GM12865 (cell line): ENCODE measurements around the gene ZNF865.
"Not testable (repeated sequence)": the region's sequence is repeated elsewhere in the genome, so short reads cannot be mapped to it uniquely, and the experiment has no call there.

Source experiments
- DNase-seq: peaks from one replicate; pipeline ENCODE4 v3.0.0; 2010; ENCODE audit warnings: low read depth
- H3K4me3 ChIP-seq: 2 replicates; pipeline ENCODE4 v1.5.1; 2011; ENCODE audit warnings: mild to moderate bottlenecking, low read depth, low read length, control low read depth
- TF ChIP-seq, protein P1 (sequence below): IDR thresholded peaks from 2 replicates; pipeline ENCODE4 v1.5.1; 2011; ENCODE audit warnings: low read length, control low read depth, low read depth, inconsistent platforms; ENCODE audit not compliant: insufficient read depth; ENCODE audit errors: missing control alignments

ZNF865 gene

GRCh38 chr19:55581823-55582223 is 23.6 kb upstream of the ZNF865 start:
- no peak overlapping the region for H3K4me3 ChIP-seq
- DNase-seq: no peak
- TF ChIP-seq, protein P1, sequence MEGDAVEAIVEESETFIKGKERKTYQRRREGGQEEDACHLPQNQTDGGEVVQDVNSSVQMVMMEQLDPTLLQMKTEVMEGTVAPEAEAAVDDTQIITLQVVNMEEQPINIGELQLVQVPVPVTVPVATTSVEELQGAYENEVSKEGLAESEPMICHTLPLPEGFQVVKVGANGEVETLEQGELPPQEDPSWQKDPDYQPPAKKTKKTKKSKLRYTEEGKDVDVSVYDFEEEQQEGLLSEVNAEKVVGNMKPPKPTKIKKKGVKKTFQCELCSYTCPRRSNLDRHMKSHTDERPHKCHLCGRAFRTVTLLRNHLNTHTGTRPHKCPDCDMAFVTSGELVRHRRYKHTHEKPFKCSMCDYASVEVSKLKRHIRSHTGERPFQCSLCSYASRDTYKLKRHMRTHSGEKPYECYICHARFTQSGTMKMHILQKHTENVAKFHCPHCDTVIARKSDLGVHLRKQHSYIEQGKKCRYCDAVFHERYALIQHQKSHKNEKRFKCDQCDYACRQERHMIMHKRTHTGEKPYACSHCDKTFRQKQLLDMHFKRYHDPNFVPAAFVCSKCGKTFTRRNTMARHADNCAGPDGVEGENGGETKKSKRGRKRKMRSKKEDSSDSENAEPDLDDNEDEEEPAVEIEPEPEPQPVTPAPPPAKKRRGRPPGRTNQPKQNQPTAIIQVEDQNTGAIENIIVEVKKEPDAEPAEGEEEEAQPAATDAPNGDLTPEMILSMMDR: no peak

GRCh38 chr19:55582284-55582683 is 23.2 kb upstream of the ZNF865 start:
- H3K4me3 ChIP-seq: not testable (repeated sequence)

DNA sequence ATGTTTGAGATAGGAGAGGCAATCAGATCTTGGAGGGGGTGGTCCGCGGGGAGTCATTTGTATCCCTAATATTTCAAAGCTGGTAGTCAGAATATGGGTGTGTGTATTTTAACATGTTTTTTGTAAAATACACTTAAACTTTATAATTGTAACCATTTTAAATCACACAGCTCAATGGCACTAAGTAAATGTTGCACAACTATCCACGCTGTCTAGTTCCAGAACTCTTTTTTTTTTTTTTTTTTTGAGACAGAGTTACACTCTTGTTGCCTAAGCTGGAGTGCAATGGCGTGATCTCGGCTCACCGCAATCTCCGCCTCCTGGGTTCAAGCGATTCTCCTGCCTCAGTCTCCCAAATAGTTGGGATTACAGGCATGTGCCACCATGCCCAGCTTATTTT is 21.6 kb upstream of the ZNF865 start:
- not testable (repeated sequence) for DNase-seq, H3K4me3 ChIP-seq

More at GRCh38 chr19:55582284-55582683, 23.2 kb upstream of the ZNF865 start:
- not testable (repeated sequence) for DNase-seq

DNA sequence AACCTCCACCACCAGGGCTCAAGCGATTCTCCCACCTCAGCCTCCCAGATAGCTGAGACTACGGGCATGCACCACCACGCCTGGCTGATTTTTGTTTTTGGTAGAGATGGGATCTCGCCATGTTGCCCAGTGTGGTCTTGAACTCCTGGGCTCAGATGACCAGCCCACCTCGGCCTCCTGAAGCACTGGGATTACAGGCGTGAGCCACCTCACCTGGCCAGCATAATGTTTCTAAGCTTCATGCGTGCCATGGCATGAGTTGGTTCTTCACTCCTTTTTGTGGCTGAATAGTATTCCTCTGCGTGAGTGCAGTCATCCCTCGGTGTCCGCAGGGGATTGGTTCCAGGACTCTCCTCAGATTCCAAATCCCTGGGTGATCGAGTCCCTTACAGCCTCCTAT is 20.6 kb upstream of the ZNF865 start:
- no peak for DNase-seq
- no peak overlapping the region for H3K4me3 ChIP-seq
- TF ChIP-seq, protein P1: no peak

DNA sequence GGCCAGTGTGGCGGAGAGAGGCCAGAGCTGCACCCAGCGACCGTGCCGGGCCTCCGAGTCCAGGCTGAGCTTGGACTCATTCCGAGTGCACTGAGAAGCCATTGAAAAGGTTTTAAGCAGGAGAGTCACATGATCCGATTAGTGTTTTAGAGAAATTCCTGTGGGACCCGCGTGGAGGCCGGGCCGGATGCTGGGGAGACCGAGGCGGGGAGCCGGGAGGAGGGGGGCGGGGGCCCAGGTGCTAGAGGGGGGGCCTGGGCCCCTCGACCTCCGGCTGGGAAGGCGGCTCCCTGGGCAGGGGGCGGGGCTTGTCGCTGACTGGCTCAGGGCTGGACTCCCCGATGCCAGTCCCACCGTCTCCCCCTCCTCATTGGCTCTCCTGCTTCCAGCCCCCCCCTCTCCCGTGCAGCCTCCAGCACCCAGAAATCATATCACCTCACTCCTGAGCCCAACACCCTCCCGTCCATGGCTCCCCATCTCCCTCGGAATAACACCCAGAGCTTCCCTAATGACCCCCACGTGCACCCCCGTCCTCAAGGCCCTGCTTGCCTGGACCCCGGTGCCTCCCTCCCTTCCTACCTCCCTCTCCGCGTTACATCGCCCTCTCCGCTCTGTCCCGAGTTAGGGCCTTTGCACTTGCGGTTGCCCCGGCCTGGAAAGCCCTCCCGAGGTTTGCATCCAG is 19.6 kb upstream of the ZNF865 start:
- TF ChIP-seq, protein P1: no peak
- H3K4me3 ChIP-seq: no peak overlapping the region
- no peak for DNase-seq

GRCh38 chr19:55586976-55587668 is 18.3 kb upstream of the ZNF865 start:
- peak; percentile 94 for DNase-seq

DNA sequence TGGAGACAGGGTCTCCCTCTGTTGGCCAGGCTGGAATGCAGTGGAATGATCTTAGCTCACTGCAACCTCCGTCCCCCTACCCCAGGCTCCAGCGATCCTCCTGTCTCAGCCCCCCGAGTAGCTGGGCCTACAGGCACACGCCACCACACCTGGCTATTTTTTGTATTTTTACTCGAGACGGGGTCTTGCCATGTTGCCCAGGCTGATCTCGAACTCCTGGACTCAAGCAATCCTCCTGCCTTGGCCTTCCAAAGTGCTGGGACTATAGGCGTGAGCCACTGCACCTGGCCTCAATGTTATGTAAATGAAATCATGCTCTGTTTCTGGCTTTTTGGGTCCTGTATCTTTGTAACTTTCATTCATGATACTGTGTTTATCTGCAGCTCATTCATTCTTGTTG is 16.7 kb upstream of the ZNF865 start:
- DNase-seq: no peak
- TF ChIP-seq, protein P1: no peak
- H3K4me3 ChIP-seq: no peak overlapping the region

More at GRCh38 chr19:55586976-55587668, 18.3 kb upstream of the ZNF865 start:
- TF ChIP-seq, protein P1: no peak
- peak overlapping the region; percentile 38 for H3K4me3 ChIP-seq

- no peak for DNase-seq
- TF ChIP-seq, protein P1: no peak
These were observed 15.3 kb upstream of the ZNF865 start for GRCh38 chr19:55590109-55590508.

More at GRCh38 chr19:55590109-55590508, 15.3 kb upstream of the ZNF865 start:
- no peak overlapping the region for H3K4me3 ChIP-seq
